K562 (cell line): ENCODE results near the gene ZSCAN12. TPM values are rescaled to one million over a fixed set of nuclear protein-coding genes. Genes with fewer than 3 reads are reported as not detected.

Source experiments
- ATF7 ChIP-seq: fragments of 450-650 bp; IDR thresholded peaks from 2 replicates; pipeline ENCODE4 v1.7.1; 2014; ENCODE audit warnings: mild to moderate bottlenecking, moderate library complexity
- BCOR ChIP-seq: fragments of 450-650 bp; IDR thresholded peaks from 2 replicates; pipeline ENCODE4 v1.6.1; 2016
- CBX8 ChIP-seq: fragments of 200-600 bp; sonication (generic); IDR thresholded peaks from 2 replicates; pipeline ENCODE4 v1.6.1; 2012; ENCODE audit warnings: borderline replicate concordance, mixed run types, low read depth, mild to moderate bottlenecking, moderate library complexity, mixed read lengths, low read length, control low read depth, inconsistent platforms; ENCODE audit not compliant: poor library complexity, severe bottlenecking; ENCODE audit errors: extremely low read depth
- ETV1 ChIP-seq: fragments of 450-650 bp; conservative IDR thresholded peaks from 2 replicates; pipeline ENCODE4 v1.6.1; 2016; ENCODE audit warnings: missing genetic modification characterization, control low read depth, low read depth, missing compliant biosample characterization
- ETV6 ChIP-seq, 3 experiments: fragments of 150-350 bp in 1 of 3; sonication (generic) in 1 of 3; formaldehyde crosslinking in 1 of 3; IDR thresholded peaks; 2 replicates each; pipeline versions ENCODE4 v1.6.1 to v1.8.0; 2014 to 2022; ENCODE audit warnings: borderline replicate concordance in 2 of 3, low read depth in 2 of 3, antibody characterized with exemption in 1 of 3, low read length in 1 of 3, mild to moderate bottlenecking in 1 of 3, missing genetic modification reagents in 1 of 3
- HDAC1 ChIP-seq, 2 experiments: fragments of 450-650 bp; IDR thresholded peaks; 2 replicates each; pipeline ENCODE4 v1.6.1; 2016 to 2017; ENCODE audit warnings: inconsistent platforms in 1 of 2, mild to moderate bottlenecking in 1 of 2, moderate library complexity in 1 of 2
- KDM1A ChIP-seq, 2 experiments: fragments of 450-650 bp; IDR thresholded peaks; 2 replicates each; pipeline ENCODE4 v1.6.1; 2016; ENCODE audit warnings: mild to moderate bottlenecking in 2 of 2
- KLF6 ChIP-seq: fragments of 250-450 bp; sonication (Bioruptor Pico); IDR thresholded peaks from 2 replicates; pipeline ENCODE4 v1.4.0; 2020; ENCODE audit warnings: mild to moderate bottlenecking, moderate library complexity, borderline replicate concordance
- MBD1 ChIP-seq: fragments of 250-450 bp; sonication (Bioruptor Pico); IDR thresholded peaks from 2 replicates; pipeline ENCODE4 v1.8.0; 2022; ENCODE audit warnings: inconsistent platforms
- MCM7 ChIP-seq, 2 experiments: fragments of 450-650 bp; IDR thresholded peaks; 2 replicates each; pipeline ENCODE4 v1.6.1; 2016 to 2018
- NCOA1 ChIP-seq: fragments of 450-650 bp; IDR thresholded peaks from 2 replicates; pipeline ENCODE4 v1.6.1; 2016; ENCODE audit warnings: low read depth
- ZNF384 ChIP-seq: IDR thresholded peaks from 2 replicates; pipeline ENCODE4 v1.6.1; 2012; ENCODE audit warnings: low read depth, low read length, improper control_type of control experiment
- ZNF395 ChIP-seq: fragments of 200-800 bp; sonication (Bioruptor generic); IDR thresholded peaks from 2 replicates; pipeline ENCODE4 v1.6.1; 2017; ENCODE audit warnings: missing genetic modification characterization, missing compliant biosample characterization
- ZNF609 ChIP-seq: sonication (generic); formaldehyde crosslinking; IDR thresholded peaks from 2 replicates; pipeline ENCODE4 v1.8.1; 2023; ENCODE audit warnings: missing genetic modification reagents, mild to moderate bottlenecking, borderline replicate concordance
- polyA plus RNA-seq, 8 experiments: library from polyadenylated mRNA; depleted of rRNA in 4 of 8; stranded (reverse) in 5 of 8; unstranded in 3 of 8; fragments of >200 nt; fragmentation: Nextera tagmentation in 2 of 8; fragmentation: Illumina TruSeq in 1 of 8; extraction: Ambion mirVana in 2 of 8; extraction: Trizol in 1 of 8; gene quantifications; 2 replicates each; pipeline versions ENCODE4 v1.2.1 to v1.2.3, GENCODE V29; 2011 to 2014; ENCODE audit warnings: inconsistent platforms in 1 of 8, missing spikeins in 1 of 8
- total RNA-seq, 7 experiments: library from RNA; depleted of rRNA in 6 of 7; stranded (reverse); fragments of >200 nt in 6 of 7; fragmentation: Illumina TruSeq in 2 of 7; extraction: Trizol in 2 of 7; gene quantifications; 2 replicates each; pipeline versions ENCODE4 v1.2.1 to v1.2.3, GENCODE V29; 2011 to 2021; ENCODE audit warnings: low replicate concordance in 1 of 7
- TF ChIP-seq, protein P1 (sequence below): fragments of 450-650 bp; IDR thresholded peaks from 2 replicates; pipeline ENCODE4 v1.6.1; 2014; ENCODE audit warnings: low read depth, mild to moderate bottlenecking, moderate library complexity, borderline replicate concordance
- TF ChIP-seq, protein P2 (sequence below): fragments of 250-450 bp; sonication (Bioruptor Pico); IDR thresholded peaks from 2 replicates; pipeline ENCODE4 v1.4.0; 2020; ENCODE audit warnings: mild to moderate bottlenecking, moderate library complexity

The ZSCAN12 gene
- total and polyA plus RNA-seq, 9 of the 15 experiments (the other 6 are each of a cell fraction or from before 2014, with no cell fraction given) = 2.5 to 19.6 (median 12.5) TPM

DNA sequence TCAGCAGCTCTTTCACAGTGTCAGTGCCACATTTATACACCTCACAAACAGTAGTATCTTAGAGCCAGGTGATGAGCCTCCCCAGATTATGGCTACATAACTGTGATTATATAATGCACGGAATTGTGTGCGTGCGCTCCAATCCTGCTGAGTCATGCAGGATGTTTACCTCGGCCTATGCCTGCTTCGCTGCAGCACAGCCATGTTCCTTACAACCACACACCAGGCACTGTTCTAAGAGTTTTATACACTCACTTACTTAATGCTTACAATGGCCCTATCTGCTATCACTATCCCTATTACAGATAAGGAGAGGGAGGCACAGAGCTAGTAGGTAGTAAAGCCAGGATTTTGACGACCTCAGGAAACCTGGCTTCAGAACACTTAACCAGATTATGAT, 42.5 kb downstream of the ZSCAN12 start (continued):
- TF ChIP-seq, protein P1, sequence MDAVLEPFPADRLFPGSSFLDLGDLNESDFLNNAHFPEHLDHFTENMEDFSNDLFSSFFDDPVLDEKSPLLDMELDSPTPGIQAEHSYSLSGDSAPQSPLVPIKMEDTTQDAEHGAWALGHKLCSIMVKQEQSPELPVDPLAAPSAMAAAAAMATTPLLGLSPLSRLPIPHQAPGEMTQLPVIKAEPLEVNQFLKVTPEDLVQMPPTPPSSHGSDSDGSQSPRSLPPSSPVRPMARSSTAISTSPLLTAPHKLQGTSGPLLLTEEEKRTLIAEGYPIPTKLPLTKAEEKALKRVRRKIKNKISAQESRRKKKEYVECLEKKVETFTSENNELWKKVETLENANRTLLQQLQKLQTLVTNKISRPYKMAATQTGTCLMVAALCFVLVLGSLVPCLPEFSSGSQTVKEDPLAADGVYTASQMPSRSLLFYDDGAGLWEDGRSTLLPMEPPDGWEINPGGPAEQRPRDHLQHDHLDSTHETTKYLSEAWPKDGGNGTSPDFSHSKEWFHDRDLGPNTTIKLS = no peak
- 0 out of 2 replicates have a peak, but pooled peaks have one; percentile 13 for TF ChIP-seq BCOR
- TF ChIP-seq ETV6 (IDR thresholded peaks at IDR 0.05; ENCODE audit: borderline replicate concordance in 1 of 2, low read depth in 2 of 2, low read length in 1 of 2) = no peak
- no peak for TF ChIP-seq ETV6 (CRISPR knock-in tag; IDR thresholded peaks at IDR 0.05; ENCODE audit: borderline replicate concordance)
- peak; percentile 69; the same call in 1 of the 2 replicates for TF ChIP-seq KLF6 (CRISPR knock-in tag)
- TF ChIP-seq ZNF384 = no peak
- no peak for TF ChIP-seq CBX8
- TF ChIP-seq ETV1 (tag) = peak; percentile 75
- TF ChIP-seq MBD1 (CRISPR knock-in tag) = no peak
- TF ChIP-seq MCM7 (IDR thresholded peaks at IDR 0.05) = no peak
- TF ChIP-seq ATF7 = 0 out of 2 replicates have a peak, but pooled peaks have one; percentile 19
- TF ChIP-seq HDAC1 (IDR thresholded peaks at IDR 0.05) = no peak
- TF ChIP-seq KDM1A (IDR thresholded peaks at IDR 0.05) = 0 out of 4 replicates have a peak, but pooled peaks of 1 of the 2 experiments have one; percentile 21
- TF ChIP-seq ZNF609 = no peak
- TF ChIP-seq, protein P2, sequence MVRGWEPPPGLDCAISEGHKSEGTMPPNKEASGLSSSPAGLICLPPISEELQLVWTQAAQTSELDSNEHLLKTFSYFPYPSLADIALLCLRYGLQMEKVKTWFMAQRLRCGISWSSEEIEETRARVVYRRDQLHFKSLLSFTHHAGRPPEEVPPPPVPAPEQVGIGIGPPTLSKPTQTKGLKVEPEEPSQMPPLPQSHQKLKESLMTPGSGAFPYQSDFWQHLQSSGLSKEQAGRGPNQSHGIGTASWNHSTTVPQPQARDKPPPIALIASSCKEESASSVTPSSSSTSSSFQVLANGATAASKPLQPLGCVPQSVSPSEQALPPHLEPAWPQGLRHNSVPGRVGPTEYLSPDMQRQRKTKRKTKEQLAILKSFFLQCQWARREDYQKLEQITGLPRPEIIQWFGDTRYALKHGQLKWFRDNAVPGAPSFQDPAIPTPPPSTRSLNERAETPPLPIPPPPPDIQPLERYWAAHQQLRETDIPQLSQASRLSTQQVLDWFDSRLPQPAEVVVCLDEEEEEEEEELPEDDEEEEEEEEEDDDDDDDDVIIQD (CRISPR knock-in tag) = no peak
- TF ChIP-seq NCOA1 = no peak
- TF ChIP-seq ZNF395 (CRISPR knock-in tag) = 0 out of 2 replicates have a peak, but pooled peaks have one; percentile 35
